ENCODE measurements around the gene IFITM1.
A peak's percentile ranks its signal among the peaks of the same experiment; 100 is the strongest.

The IFITM1 gene

GRCh38 chr11:334264-334994 is 20.6 kb downstream of the IFITM1 start:
- Mint-ChIP-seq H3K4me3 (peak overlapping the region in 1 of 3 experiments; percentile 14), H3K36me3 (ENCODE audit: low read depth) (no peaks in the 10 kb centered on the region), H3K9me3 (no peaks in the 10 kb centered on the region), H3K4me1 (peaks cover 48% of the 10 kb centered on the region), H3K27ac (peak overlapping the region; percentile 91 to 98 (median 97)), H3K27me3 (ENCODE audit: low read depth) (no peaks in the 10 kb centered on the region)
- no peak for TF ChIP-seq CTCF (IDR thresholded peaks at IDR 0.05; ENCODE audit: unreplicated experiment in 3 of 3)

GRCh38 chr11:335779-336658 is 22.2 kb downstream of the IFITM1 start:
- no peak for TF ChIP-seq CTCF (IDR thresholded peaks at IDR 0.05; ENCODE audit: unreplicated experiment in 3 of 3)

GRCh38 chr11:336659-337198 is 22.9 kb downstream of the IFITM1 start:
- Mint-ChIP-seq H3K27me3 (ENCODE audit: low read depth) (no peaks in the 10 kb centered on the region), H3K36me3 (ENCODE audit: low read depth) (no peaks in the 10 kb centered on the region), H3K4me1 (peaks cover 36% of the 10 kb centered on the region), H3K9me3 (no peaks in the 10 kb centered on the region), H3K27ac (peak overlapping the region; percentile 98), H3K4me3 (peak overlapping the region; percentile 6 to 68 (median 15))
- no peak for TF ChIP-seq CTCF (IDR thresholded peaks at IDR 0.05; ENCODE audit: unreplicated experiment in 3 of 3)

More at GRCh38 chr11:335779-336658, 22.2 kb downstream of the IFITM1 start:
- Mint-ChIP-seq H3K4me1 (peaks cover 41% of the 10 kb centered on the region), H3K36me3 (ENCODE audit: low read depth) (no peaks in the 10 kb centered on the region), H3K4me3 (peak overlapping the region; percentile 24 to 71 (median 68)), H3K27ac (peak overlapping the region; percentile 98), H3K27me3 (ENCODE audit: low read depth) (no peaks in the 10 kb centered on the region), H3K9me3 (no peaks in the 10 kb centered on the region)

- H3K9me3 Mint-ChIP-seq = no peaks in the 10 kb centered on the region
- H3K36me3 Mint-ChIP-seq (ENCODE audit: low read depth) = no peaks in the 10 kb centered on the region
- H3K4me1 Mint-ChIP-seq = peaks cover 41% of the 10 kb centered on the region
- no peak overlapping the region for H3K27ac Mint-ChIP-seq
- TF ChIP-seq CTCF (IDR thresholded peaks at IDR 0.05; ENCODE audit: unreplicated experiment in 3 of 3) = no peak
- H3K27me3 Mint-ChIP-seq (ENCODE audit: low read depth) = no peaks in the 10 kb centered on the region
- no peak overlapping the region for H3K4me3 Mint-ChIP-seq
Measured at GRCh38 chr11:337711-338110, 23.9 kb downstream of the IFITM1 start.

GRCh38 chr11:339963-340362 is 26.1 kb downstream of the IFITM1 start:
- Mint-ChIP-seq H3K36me3 (ENCODE audit: low read depth) (no peaks in the 10 kb centered on the region), H3K27ac (peak overlapping the region in 1 of 3 experiments; percentile 7)

More at GRCh38 chr11:339963-340362, 26.1 kb downstream of the IFITM1 start:
- Mint-ChIP-seq H3K9me3 (no peaks in the 10 kb centered on the region), H3K4me1 (peaks cover 25% of the 10 kb centered on the region), H3K4me3 (no peak overlapping the region), H3K27me3 (ENCODE audit: low read depth) (no peaks in the 10 kb centered on the region)
- no peak for TF ChIP-seq CTCF (IDR thresholded peaks at IDR 0.05; ENCODE audit: unreplicated experiment in 3 of 3)

Data from nephron (organoid).